Measurements from ENCODE around the gene IER2. TPM values are rescaled to one million over a fixed set of nuclear protein-coding genes. Genes with fewer than 3 reads are reported as not detected.
A peak's percentile ranks its signal among the peaks of the same experiment; 100 is the strongest.

Gene IER2
- total and polyA plus RNA-seq, 2 of the 4 experiments (the other 2 are of a cell fraction), result 7.7 to 102 TPM

DNA sequence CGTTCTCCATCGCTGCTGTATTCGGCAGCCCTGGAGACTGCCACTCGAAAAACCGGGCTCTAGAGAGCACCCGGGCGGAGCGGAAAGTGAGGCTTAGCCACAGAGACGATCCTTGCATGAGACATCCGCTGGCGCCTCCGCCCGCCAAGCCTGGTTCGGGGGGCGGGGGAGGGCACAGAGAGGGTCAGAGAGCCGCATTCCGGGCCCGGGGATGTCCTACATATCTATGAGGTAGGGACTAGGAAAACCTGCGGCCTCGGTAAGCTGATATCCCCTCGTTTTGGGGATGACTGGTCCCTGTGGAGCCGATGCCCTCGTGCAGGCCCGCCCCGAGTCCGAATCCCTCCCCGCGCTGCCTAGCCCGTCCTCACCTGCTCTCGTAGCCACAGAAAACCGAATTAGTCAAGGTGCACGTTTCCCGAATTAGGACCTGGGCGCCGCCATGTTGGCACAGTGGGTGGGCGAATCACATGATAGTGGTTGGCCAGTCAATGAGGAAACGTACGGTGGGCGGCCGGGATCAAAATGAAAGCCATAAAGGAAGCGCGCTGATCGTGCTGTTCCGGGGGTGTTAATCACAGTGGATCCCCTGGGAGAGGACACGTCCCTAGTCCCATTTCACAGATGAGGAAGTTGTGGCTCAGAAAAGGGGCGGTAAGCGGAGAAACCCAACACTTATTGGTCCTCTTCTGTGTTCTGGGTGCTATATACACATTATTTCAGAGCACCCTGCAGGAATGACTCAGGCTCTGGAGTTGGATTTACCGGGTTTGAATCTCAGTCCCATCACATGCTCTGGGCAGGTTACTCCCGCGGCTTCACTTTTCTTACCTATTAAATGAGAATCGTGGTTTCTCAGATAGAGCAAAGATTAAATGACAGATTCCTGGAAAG is 33.7 kb upstream of the IER2 start, which contains the start of gene TRMT1 (continued):
- TF ChIP-seq CEBPB (IDR thresholded peaks at IDR 0.05; ENCODE audit: low read depth, low read length) (no peak), RFX5 (IDR thresholded peaks at IDR 0.05; ENCODE audit: low read depth, low read length) (no peak), MXI1 (IDR thresholded peaks at IDR 0.05; ENCODE audit: borderline replicate concordance, low read depth, low read length) (peak; percentile 99)

Measured in IMR-90 (cell line).